ENCODE results near the gene HSPA1A.

The HSPA1A gene

DNA sequence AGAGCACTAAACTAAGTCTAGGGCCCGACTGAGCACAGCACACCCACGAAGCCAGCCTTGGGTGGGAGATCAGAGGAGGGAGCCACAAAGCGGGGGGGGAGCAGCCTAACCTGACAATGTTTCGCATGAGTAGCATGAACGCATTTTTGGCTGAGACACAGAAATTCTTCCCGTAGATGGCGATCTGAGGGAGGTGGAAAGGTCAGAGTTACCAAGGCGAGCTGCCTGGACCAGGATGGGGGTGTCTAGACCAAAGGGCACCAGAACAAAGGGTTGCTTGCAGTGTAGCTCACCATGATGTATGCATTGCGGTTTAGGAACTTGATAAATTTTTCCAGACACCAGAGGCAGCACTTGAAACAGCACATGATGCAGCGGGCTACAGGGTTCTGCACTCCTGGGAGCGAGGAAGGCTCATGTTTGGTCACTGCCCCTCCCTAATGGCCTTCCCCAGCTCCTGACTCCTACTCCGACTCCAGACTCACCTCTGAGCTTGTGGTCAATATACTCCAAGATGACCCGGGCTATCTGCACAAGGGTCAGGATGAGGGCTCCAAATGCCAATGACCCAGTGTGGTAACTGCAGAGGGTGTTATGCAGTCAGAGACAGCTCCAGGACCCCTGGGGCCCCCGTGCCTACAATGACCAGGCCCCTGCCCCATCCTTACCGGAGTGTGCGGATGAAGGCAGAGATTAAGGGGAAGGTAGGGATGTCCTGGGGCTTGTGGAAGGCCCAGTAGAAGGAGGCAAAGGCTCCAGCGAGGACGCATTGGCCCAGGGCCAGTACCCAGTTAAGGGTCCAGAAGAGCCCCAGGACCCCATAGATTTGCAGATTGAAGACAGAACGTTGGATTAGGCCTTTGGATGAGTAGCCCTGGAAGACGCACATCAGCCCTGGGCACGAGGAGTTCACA, 50.1 kb downstream of the HSPA1A start:
- DNase-seq (ENCODE audit: low spot score): peak; percentile 51
